ENCODE measurements around the gene PGLYRP2.

PGLYRP2 gene

DNA sequence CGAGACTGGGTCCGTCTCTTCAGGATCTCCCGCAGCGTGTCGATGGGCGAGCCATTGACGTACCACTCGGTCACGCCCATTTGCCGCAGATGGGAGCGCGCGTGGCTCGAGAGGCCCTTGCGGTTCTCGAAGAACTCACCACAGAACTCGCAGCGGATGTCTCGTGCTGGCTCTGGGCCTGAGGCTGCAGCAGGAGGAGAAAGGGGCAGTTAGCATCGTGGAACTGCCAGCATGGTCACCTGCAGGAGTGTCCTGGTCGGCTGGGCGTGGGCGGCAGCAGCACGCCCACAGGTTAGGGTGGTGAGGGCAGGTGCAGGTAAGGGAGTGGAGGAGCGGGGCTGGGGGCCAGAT, 52.0 kb downstream of the PGLYRP2 start:
- peaks cover 46% of the 10 kb centered on the region for H3K36me3 ChIP-seq (ENCODE audit: control insufficient read depth, insufficient read depth, low read length)
- DNase-seq (ENCODE audit: extremely low read depth, insufficient read length): no peak
- TF ChIP-seq, protein P1, sequence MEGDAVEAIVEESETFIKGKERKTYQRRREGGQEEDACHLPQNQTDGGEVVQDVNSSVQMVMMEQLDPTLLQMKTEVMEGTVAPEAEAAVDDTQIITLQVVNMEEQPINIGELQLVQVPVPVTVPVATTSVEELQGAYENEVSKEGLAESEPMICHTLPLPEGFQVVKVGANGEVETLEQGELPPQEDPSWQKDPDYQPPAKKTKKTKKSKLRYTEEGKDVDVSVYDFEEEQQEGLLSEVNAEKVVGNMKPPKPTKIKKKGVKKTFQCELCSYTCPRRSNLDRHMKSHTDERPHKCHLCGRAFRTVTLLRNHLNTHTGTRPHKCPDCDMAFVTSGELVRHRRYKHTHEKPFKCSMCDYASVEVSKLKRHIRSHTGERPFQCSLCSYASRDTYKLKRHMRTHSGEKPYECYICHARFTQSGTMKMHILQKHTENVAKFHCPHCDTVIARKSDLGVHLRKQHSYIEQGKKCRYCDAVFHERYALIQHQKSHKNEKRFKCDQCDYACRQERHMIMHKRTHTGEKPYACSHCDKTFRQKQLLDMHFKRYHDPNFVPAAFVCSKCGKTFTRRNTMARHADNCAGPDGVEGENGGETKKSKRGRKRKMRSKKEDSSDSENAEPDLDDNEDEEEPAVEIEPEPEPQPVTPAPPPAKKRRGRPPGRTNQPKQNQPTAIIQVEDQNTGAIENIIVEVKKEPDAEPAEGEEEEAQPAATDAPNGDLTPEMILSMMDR (IDR thresholded peaks at IDR 0.05; ENCODE audit: insufficient read depth, low read length, poor library complexity, severe bottlenecking): no peak
- H3K4me3 ChIP-seq (replicated peaks; ENCODE audit: low read depth, low read length): no peak overlapping the region
- no peaks in the 10 kb centered on the region for H3K27me3 ChIP-seq (replicated peaks; ENCODE audit: control insufficient read depth, insufficient read depth, low read length)

DNA sequence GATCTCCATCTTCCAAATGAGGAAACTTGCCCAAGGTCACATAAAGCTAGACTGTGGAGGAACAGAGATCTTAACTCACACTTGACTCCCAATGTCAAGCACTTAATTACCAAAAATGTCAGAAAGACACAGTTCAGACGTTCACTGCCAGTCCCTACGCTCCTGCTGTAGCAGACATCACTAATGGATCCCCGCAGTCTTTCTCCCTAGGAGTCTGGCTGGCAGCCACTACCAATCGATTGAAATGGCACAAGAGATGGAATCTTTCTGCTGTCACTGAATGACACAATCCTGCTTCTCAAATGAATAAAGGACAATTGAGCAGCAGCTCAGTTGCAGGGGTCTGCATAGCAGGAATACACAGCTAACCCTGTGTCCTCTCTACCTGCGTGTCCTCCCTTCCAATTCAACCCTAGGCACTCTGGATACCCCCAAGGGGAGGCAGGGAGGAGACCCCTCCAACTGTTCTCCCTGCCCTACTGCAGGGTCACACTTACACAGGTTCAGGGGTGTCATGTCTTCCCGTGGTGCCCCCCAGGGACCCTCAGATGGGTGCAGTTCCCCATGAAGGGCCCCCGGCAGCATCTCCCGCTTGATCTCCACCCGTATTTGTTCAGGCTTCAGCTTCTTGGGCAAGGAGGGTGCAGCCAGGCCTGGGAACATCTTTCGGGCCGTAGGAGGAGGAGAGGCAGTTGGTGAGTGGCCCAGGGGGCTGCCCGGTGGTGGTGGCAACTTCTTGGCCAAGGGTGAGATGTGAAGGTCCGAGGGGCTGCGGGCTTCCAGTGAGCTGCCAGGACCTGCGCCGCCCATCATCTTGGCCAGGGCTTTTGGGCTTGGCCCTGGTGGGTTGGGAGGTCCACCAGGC, 52.6 kb downstream of the PGLYRP2 start:
- Histone ChIP-seq H3K27me3 (replicated peaks; ENCODE audit: control insufficient read depth, insufficient read depth, low read length) (no peaks in the 10 kb centered on the region), H3K4me3 (replicated peaks; ENCODE audit: low read depth, low read length) (no peak overlapping the region), H3K36me3 (ENCODE audit: control insufficient read depth, insufficient read depth, low read length) (peaks cover 46% of the 10 kb centered on the region)
- TF ChIP-seq, protein P1 (IDR thresholded peaks at IDR 0.05; ENCODE audit: insufficient read depth, low read length, poor library complexity, severe bottlenecking): no peak
- no peak for DNase-seq (ENCODE audit: extremely low read depth, insufficient read length)

DNA sequence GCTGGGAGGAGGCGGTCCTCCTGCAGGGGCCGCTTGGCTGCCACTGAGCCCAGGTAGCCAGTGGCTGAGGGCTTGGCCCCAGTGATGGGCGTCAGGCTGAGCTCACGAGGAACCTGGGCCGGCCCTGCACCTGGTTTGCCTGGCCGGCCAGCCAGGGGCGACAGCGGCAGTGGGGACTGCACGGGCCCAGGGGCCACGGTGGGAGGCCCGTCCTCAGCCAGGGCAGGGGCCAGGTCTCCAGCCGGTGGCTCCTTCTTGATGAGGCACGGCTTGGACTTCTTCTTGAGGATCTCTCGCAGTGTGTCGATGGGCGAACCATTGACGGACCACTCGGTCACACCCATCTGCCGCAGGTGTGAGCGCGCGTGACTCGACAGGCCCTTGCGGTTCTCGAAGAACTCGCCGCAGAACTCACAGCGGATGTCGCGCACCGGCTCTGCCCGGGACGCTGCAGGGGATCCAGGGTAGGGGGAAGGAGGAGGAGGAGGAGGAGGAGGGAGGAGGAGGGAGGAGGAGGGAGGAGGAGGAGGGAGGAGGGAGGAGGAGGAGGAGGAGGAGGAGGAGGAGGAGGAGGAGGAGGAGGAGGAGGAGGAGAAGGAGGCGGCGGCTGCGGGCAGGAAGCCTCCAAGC, 53.9 kb downstream of the PGLYRP2 start:
- DNase-seq (ENCODE audit: extremely low read depth, insufficient read length): no peak
- TF ChIP-seq, protein P1 (IDR thresholded peaks at IDR 0.05; ENCODE audit: insufficient read depth, low read length, poor library complexity, severe bottlenecking): no peak
- Histone ChIP-seq H3K27me3 (replicated peaks; ENCODE audit: control insufficient read depth, insufficient read depth, low read length) (no peaks in the 10 kb centered on the region), H3K36me3 (ENCODE audit: control insufficient read depth, insufficient read depth, low read length) (peaks cover 48% of the 10 kb centered on the region), H3K4me3 (replicated peaks; ENCODE audit: low read depth, low read length) (no peak overlapping the region)

GRCh38 chr19:15424692-15425272, 54.5 kb downstream of the PGLYRP2 start:
- no peaks in the 10 kb centered on the region for H3K27me3 ChIP-seq (replicated peaks; ENCODE audit: control insufficient read depth, insufficient read depth, low read length)
- no peak overlapping the region for H3K4me3 ChIP-seq (replicated peaks; ENCODE audit: low read depth, low read length)
- TF ChIP-seq, protein P1 (IDR thresholded peaks at IDR 0.05; ENCODE audit: insufficient read depth, low read length, poor library complexity, severe bottlenecking): no peak
- no peak for DNase-seq (ENCODE audit: extremely low read depth, insufficient read length)
- H3K36me3 ChIP-seq (ENCODE audit: control insufficient read depth, insufficient read depth, low read length): peaks cover 45% of the 10 kb centered on the region

DNA sequence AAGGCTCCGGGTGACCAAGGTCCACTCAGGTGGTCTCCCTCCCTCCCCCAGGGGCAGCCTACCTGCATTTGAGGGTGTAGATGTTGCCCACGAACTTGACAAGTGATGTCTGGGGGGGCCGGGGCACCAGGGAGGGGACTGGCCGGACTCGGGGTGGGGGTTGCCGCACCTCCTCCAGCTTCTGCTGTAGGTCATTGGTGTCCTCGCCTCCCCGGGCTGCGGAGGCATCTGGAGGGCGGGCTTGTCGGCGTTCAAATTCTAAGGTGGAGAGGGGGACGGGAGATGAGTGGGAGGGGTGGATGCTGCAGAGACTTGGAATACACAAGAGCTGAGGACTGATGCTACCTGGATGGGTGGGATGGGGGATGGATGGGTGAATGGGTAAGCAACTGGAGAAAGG, 55.2 kb downstream of the PGLYRP2 start:
- Histone ChIP-seq H3K27me3 (replicated peaks; ENCODE audit: control insufficient read depth, insufficient read depth, low read length) (no peaks in the 10 kb centered on the region), H3K36me3 (ENCODE audit: control insufficient read depth, insufficient read depth, low read length) (peaks cover 45% of the 10 kb centered on the region), H3K4me3 (replicated peaks; ENCODE audit: low read depth, low read length) (no peak overlapping the region)
- no peak for DNase-seq (ENCODE audit: extremely low read depth, insufficient read length)
- TF ChIP-seq, protein P1 (IDR thresholded peaks at IDR 0.05; ENCODE audit: insufficient read depth, low read length, poor library complexity, severe bottlenecking): no peak

All from GM06990 (cell line).